Liver (tissue), 9 donors: Measurements from ENCODE around the gene KCNQ4. TPM values are rescaled to one million over a fixed set of nuclear protein-coding genes. Genes with fewer than 3 reads are reported as not detected.

Experiments used
- DNase-seq: peaks from one replicate; pipeline ENCODE4 v3.0.0-alpha.2; 2017; ENCODE audit warnings: low spot score
- H3K27ac ChIP-seq, 2 donors: one replicate each; pipeline ENCODE4 v1.7.0; 2013; ENCODE audit warnings: inconsistent platforms in 2 of 2, low read length in 2 of 2, control low read depth in 1 of 2, low read depth in 1 of 2, mild to moderate bottlenecking in 1 of 2
- H3K27me3 ChIP-seq, 4 donors: one replicate each; pipeline versions ENCODE4 v1.6.1 to v1.7.0; 2013; ENCODE audit warnings: low read length in 3 of 4, inconsistent platforms in 1 of 4, mild to moderate bottlenecking in 1 of 4, moderate library complexity in 1 of 4; ENCODE audit not compliant: control insufficient read depth in 4 of 4, insufficient read depth in 4 of 4
- H3K36me3 ChIP-seq, 4 donors: one replicate each; pipeline versions ENCODE4 v1.6.1 to v1.7.0; 2013; ENCODE audit warnings: low read length in 3 of 4, mild to moderate bottlenecking in 3 of 4, low read depth in 1 of 4, moderate library complexity in 1 of 4; ENCODE audit not compliant: control insufficient read depth in 4 of 4, insufficient read depth in 3 of 4
- H3K4me1 ChIP-seq, 4 donors: one replicate each; pipeline versions ENCODE4 v1.6.1 to v1.7.0; 2013; ENCODE audit warnings: low read length in 3 of 4, mild to moderate bottlenecking in 3 of 4, moderate library complexity in 1 of 4; ENCODE audit not compliant: control insufficient read depth in 4 of 4, insufficient read depth in 4 of 4
- H3K4me3 ChIP-seq, 3 donors: one replicate each; pipeline versions ENCODE4 v1.6.1 to v1.7.0; 2013; ENCODE audit warnings: low read length in 3 of 3, control low read depth in 1 of 3, low read depth in 1 of 3, mild to moderate bottlenecking in 1 of 3
- H3K9ac ChIP-seq, 2 donors: one replicate each; pipeline ENCODE4 v1.7.0; 2013; ENCODE audit warnings: low read length in 2 of 2, mild to moderate bottlenecking in 2 of 2, moderate library complexity in 2 of 2, control low read depth in 1 of 2, low read depth in 1 of 2
- H3K9me3 ChIP-seq, 4 donors: one replicate each; pipeline versions ENCODE4 v1.6.1 to v1.7.0; 2013; ENCODE audit warnings: low read length in 3 of 4; ENCODE audit not compliant: control insufficient read depth in 4 of 4
- ATF3 ChIP-seq: IDR thresholded peaks from 2 replicates; pipeline ENCODE4 v1.6.1; 2016; ENCODE audit warnings: antibody characterized with exemption
- CTCF ChIP-seq: fragments of 150-350 bp; IDR thresholded peaks from 2 replicates; pipeline ENCODE4 v1.5.1; 2017; ENCODE audit warnings: improper control_type of control experiment, low read depth, low read length; ENCODE audit not compliant: missing input control
- EGR1 ChIP-seq, 2 donors: IDR thresholded peaks; 2 replicates each; pipeline ENCODE4 v1.6.1; 2016 to 2018; ENCODE audit warnings: antibody characterized with exemption in 2 of 2, low read depth in 2 of 2
- FOXA1 ChIP-seq: IDR thresholded peaks from 2 replicates; pipeline ENCODE4 v1.6.1; 2016; ENCODE audit warnings: antibody characterized with exemption
- FOXA2 ChIP-seq: IDR thresholded peaks from 2 replicates; pipeline ENCODE4 v1.6.1; 2016; ENCODE audit warnings: antibody characterized with exemption
- GABPA ChIP-seq, 2 donors: IDR thresholded peaks in 1 of 2; conservative IDR thresholded peaks in 1 of 2; 2 replicates each; pipeline ENCODE4 v1.6.1; 2016; ENCODE audit warnings: antibody characterized with exemption in 2 of 2, mild to moderate bottlenecking in 1 of 2, moderate library complexity in 1 of 2
- HNF4A ChIP-seq, 2 donors: conservative IDR thresholded peaks; 2 replicates each; pipeline ENCODE4 v1.6.1; 2016; ENCODE audit warnings: antibody characterized with exemption in 2 of 2, mild to moderate bottlenecking in 2 of 2
- HNF4G ChIP-seq: IDR thresholded peaks from 2 replicates; pipeline ENCODE4 v1.6.1; 2016; ENCODE audit warnings: antibody characterized with exemption
- MAX ChIP-seq: IDR thresholded peaks from 2 replicates; pipeline ENCODE4 v1.6.1; 2016; ENCODE audit warnings: antibody characterized with exemption
- NR2F2 ChIP-seq: IDR thresholded peaks from 2 replicates; pipeline ENCODE4 v1.6.1; 2016; ENCODE audit warnings: antibody characterized with exemption
- RAD21 ChIP-seq, 2 donors: IDR thresholded peaks; 2 replicates each; pipeline ENCODE4 v1.6.1; 2016; ENCODE audit warnings: antibody characterized with exemption in 2 of 2, mild to moderate bottlenecking in 2 of 2
- REST ChIP-seq: IDR thresholded peaks from 2 replicates; pipeline ENCODE4 v1.6.1; 2016; ENCODE audit warnings: antibody characterized with exemption, mild to moderate bottlenecking
- RXRA ChIP-seq, 2 donors: IDR thresholded peaks; 2 replicates each; pipeline ENCODE4 v1.6.1; 2017 to 2018; ENCODE audit warnings: antibody characterized with exemption in 2 of 2, mild to moderate bottlenecking in 1 of 2
- TAF1 ChIP-seq: conservative IDR thresholded peaks from 2 replicates; pipeline ENCODE4 v1.6.1; 2016; ENCODE audit warnings: antibody characterized with exemption, mild to moderate bottlenecking
- ZBTB33 ChIP-seq: IDR thresholded peaks from 2 replicates; pipeline ENCODE4 v1.6.1; 2016; ENCODE audit warnings: antibody characterized with exemption
- WGBS: extraction: QIAGEN DNeasy Blood & Tissue Kit; methylation state at CpG from one replicate; pipeline ENCODE4 v1.1.7; 2013; 5-methylcytosine and 5-hydroxymethylcytosine counted together
- polyA plus RNA-seq, 2 donors: library from polyadenylated mRNA; stranded (reverse) in 1 of 2; unstranded in 1 of 2; fragments of 200-250 nt in 1 of 2; fragments of >200 nt in 1 of 2; fragmentation: Nextera tagmentation in 1 of 2; extraction: Ambion mirVana in 1 of 2; gene quantifications; one replicate each; pipeline versions ENCODE4 v1.2.1 to v1.2.3, GENCODE V29; 2013 to 2015
- total RNA-seq, 2 donors: library from RNA; depleted of rRNA; stranded (reverse); fragments of >200 nt; gene quantifications; one replicate each; pipeline ENCODE4 v1.2.3, GENCODE V29; 2014
- donor health status: healthy.
- donor health status: healthy.
- donor health status: healthy.
- donor health status: healthy.
- donor health status: healthy.

Gene KCNQ4
- total and polyA plus RNA-seq, 4 donors: 0.10 to 2.1 (median 0.27) TPM

- TF ChIP-seq CTCF: no peak
- no peak for TF ChIP-seq RAD21 (IDR thresholded peaks at IDR 0.05)
- peak; percentile 57 for TF ChIP-seq FOXA2
- TF ChIP-seq EGR1 (IDR thresholded peaks at IDR 0.05; ENCODE audit: low read depth in 2 of 2): no peak
- peak; percentile 37 for TF ChIP-seq ATF3
- peak; percentile 60 to 74 for TF ChIP-seq HNF4A (conservative IDR thresholded peaks at IDR 0.05)
- TF ChIP-seq HNF4G: no peak
These were observed 40.1 kb upstream of the KCNQ4 start (continued) for GRCh38 chr1:40743452-40743851.

GRCh38 chr1:40743860-40744259, 39.7 kb upstream of the KCNQ4 start:
- Histone ChIP-seq H3K4me1 (peaks cover 8 to 76% (median 54%) of the 10 kb centered on the region in 4 donors), H3K9me3 (no peaks in the 10 kb centered on the region), H3K4me3 (no peak overlapping the region), H3K36me3 (peaks cover 0 to 18% (median 8%) of the 10 kb centered on the region in 4 donors), H3K27me3 (no peaks in the 10 kb centered on the region), H3K27ac (peak overlapping the region; percentile 0 to 7), H3K9ac (no peak overlapping the region)
- no peak for TF ChIP-seq MAX
- TF ChIP-seq ATF3: no peak
- no peak for TF ChIP-seq REST
- no peak for TF ChIP-seq HNF4A (conservative IDR thresholded peaks at IDR 0.05)
- no peak for TF ChIP-seq NR2F2
- no peak for TF ChIP-seq ZBTB33
- no peak for TF ChIP-seq RXRA (IDR thresholded peaks at IDR 0.05)
- TF ChIP-seq GABPA (IDR thresholded peaks at IDR 0.05 in 1 of 2, conservative IDR thresholded peaks at IDR 0.05 in 1 of 2): no peak
- no peak for TF ChIP-seq FOXA1
- TF ChIP-seq TAF1: no peak
- no peak for TF ChIP-seq HNF4G
- no peak for DNase-seq
- WGBS: 96% methylated on average over 3 of the region's 3 CpGs
